CD4-positive, alpha-beta T cell treated with Interleukin-2 at 100 ng/mL for 4 hours (primary cell): ENCODE data around the gene CPLX4.
"Not testable (repeated sequence)": the region's sequence is repeated elsewhere in the genome, so short reads cannot be mapped to it uniquely, and the experiment has no call there.

Source experiments
- DNase-seq: peaks from one replicate; pipeline ENCODE4 v3.0.0-alpha.2; 2020; ENCODE audit warnings: low spot score

The CPLX4 gene

GRCh38 chr18:59269563-59270119 lies 48.8 kb downstream of the CPLX4 start:
- no peak for DNase-seq

DNA sequence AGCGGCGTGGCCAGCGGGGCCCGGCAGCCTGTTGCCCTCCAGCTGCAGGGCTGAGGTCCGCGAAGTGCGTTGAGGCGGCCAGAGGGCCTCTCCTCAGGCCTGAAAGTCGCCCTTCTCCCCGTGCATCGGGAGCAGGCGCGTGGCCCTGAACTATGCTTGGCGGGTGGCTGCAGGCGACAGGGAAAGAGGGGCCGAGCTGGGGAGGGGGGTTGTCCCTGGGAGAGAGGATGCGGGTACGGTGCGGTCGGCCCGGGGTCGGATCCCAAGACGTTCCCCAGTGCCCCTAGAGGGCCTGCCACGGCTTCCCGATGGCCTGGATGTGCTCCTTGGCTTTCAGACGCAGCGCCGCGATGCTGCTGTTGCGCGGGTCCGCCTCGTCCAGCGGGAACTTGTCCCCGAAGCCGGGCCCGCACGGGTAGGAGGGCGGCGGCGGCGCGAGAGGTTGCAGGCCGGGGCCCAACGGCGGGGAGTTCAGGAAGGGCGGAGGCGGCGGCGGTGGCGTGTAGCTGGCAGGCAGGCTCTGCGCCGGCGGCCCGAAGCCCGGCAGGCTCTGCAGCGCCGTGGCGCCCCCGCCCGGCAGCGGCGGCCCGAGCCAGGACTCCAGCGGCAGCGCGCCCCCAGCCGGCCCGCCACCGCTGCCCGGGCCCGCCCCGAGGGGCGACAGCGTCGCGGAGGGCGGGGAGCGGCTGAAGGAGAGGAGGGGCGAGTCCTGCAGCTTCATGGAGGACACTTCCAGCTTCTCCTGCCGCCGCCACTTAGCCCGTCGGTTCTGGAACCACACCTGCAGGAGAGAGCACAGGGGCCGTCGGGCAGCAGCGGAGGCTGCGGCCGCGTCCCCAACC lies 49.5 kb downstream of the CPLX4 start:
- DNase-seq, result no peak

- no peak for DNase-seq
These were observed 50.2 kb downstream of the CPLX4 start for GRCh38 chr18:59268127-59268720.

GRCh38 chr18:59267503-59268126 lies 50.8 kb downstream of the CPLX4 start:
- no peak for DNase-seq

DNA sequence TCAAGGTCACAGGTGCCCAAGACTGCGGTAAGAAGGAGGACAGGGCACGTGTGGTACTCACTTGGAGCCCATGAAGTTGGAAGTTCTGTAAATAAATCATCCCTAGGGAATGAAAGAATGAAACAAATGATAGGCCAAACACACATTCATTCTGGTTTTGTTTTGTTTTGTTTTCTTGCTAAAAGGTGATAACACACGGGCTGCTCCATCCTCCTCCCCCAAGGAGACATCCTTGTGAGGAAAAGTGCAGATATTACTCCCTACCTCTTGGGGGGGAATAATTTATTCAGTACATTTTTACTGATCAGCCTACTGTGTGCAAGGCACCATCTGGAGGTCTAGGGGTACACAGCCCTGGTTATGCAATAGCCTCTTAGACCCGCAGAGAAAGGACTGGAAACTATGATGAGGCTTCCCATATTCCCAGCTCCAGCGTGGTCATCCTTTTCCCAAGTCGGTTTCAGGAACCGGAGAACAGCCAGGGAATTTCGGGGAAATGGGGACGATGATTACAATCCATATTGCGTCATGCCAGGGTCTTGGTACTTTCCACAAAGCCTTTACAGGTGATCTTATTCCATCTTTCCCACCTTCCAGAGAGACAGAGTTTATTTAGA lies 51.5 kb downstream of the CPLX4 start:
- no peak for DNase-seq

DNA sequence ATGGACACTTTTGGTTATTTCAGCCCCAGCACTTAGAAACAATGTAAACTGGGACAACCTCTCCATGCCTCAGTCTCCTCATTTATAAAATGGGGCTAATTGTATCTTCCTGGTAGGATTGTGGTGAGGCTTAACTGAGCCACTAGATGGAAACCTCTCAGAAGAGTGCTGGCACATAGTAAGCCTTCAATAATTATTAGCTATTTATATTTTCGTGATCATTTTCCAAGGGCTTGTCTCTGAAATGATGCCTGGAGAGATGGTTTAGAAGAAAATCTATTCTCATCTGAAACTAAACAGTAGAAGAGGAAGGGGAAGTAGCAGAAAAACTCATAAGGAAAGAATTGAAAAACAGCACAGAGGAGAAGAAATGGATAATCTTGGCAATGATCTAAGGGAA lies 52.0 kb downstream of the CPLX4 start:
- DNase-seq, result no peak

DNA sequence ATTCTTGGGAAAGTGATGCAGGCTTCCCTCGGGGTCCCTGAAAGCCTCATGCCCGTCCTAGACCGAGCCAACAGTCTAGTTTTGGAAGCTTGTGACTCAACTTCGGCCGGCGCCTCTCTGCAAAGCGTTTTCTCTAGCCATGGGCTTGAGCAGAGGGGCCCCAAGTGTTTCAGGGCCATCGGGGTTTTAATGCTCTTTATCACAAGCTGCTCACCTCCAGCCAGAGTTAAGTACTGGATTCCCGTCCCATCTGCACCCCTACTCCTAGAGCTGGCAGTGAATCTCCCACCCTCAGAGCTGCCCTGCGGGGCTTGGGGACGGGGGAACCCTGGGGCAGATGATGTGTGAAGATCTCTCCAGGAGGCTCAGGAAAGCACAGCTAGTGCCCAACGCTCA lies 52.5 kb downstream of the CPLX4 start:
- DNase-seq, result no peak

- no peak for DNase-seq
These were observed 53.0 kb downstream of the CPLX4 start for GRCh38 chr18:59265246-59265973.

- no peak for DNase-seq
These were observed 53.7 kb downstream of the CPLX4 start for GRCh38 chr18:59264651-59265245.

DNA sequence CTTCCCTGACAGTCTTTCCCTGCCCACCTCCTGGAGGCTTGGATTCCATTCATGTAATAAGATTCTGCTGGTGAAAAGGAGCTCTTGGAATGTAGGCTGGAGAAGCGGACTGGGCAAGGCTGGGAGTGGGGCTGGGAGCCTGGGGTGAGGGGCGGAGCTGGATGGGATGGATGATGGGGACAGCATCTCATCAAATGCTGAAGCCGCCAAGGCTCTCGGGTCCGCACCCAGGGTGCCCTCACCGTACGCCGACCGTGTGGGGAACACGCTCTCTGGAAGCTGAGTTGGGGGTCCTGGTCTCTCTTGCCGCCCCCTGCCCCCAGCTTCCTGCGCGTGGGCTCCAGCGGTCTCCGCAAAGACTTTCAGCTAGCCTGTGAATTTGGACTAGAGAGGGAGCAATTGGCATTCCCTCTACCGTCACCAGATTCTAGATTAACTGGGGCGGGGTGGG lies 54.3 kb downstream of the CPLX4 start:
- no peak for DNase-seq

DNA sequence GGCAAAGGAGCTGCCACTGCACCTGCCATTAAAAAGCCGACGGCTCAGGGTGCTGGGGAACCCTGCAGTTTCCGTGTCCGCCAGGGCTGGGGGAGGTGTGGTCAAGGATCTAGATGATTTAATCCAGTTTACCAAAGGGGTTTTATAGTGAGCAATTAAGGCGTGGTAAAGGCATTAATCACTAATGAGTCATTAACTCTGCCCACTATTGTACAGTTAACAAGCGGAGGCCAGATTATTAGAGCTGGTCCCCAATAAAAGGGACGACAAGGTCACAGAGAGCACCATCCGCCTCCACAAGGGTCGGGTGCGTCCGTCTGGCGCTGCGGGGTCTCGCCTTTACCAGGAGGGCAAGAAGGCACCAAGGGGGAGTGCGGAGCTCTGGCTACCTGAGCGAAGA lies 54.8 kb downstream of the CPLX4 start:
- no peak for DNase-seq

GRCh38 chr18:59262243-59262642 lies 56.2 kb downstream of the CPLX4 start:
- DNase-seq, result not testable (repeated sequence)

DNA sequence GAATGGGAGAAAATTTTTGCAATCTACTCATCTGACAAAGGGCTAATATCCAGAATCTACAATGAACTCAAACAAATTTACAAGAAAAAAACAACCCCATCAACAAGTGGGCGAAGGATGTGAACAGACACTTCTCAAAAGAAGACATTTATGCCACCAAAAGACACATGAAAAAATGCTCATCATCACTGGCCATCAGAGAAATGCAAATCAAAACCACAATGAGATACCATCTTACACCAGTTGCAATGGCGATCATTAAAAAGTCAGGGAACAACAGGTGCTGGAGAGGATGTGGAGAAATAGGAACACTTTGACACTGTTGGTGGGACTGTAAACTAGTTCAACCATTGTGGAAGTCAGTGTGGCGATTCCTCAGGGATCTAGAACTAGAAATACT lies 56.6 kb downstream of the CPLX4 start:
- DNase-seq, result not testable (repeated sequence)

GRCh38 chr18:59255491-59255890 lies 63.0 kb downstream of the CPLX4 start:
- DNase-seq, result not testable (repeated sequence)

DNA sequence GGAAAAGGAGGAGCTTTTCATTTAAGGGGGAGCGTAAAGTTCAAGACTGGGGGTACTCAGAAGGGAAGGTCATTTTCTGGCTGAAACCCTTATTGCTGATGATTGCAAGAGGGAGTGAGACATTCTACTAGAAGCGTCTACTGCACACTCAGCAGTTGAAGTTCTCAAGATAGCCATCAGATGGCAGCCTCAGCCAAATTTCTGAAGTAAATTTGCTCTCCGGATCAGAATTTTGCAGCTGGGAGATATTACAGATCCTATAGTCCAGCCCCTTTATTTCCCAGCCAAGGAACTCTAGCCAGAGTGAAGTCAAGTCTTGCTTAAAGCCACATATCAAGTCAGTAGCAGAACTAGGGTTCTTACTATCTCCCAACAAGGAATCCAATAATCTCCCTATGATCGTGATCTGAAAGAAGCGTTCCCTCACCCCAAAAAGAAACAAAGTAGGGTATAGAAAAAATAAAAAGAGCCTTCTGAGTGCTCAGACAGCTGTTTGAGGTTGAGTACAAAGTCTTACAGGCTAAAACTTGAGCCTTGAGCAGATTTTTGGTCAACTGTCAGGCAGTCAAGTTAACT lies 69.2 kb downstream of the CPLX4 start:
- DNase-seq, result peak; percentile 22

DNA sequence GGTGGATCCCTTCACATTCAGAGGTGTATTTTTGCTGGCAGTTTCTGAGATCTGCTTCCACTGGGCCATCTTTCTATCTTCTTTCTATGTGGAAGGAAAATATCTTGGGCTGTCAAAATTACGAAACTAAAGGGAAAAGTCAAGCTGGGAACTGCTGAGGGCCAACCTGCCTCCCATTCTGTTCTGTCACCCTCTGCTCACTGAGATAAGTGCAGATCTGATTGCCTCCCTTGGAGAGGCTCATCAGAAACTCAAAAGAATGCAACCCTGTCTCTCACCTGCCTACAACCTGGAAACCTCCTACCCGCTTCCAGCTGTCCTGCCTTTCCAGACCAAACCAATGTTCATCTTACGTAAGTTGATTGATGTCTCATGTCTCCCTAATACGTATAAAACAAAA lies 71.7 kb downstream of the CPLX4 start:
- DNase-seq, result no peak
